WTC11 (cell line): ENCODE data around the gene FARSA. TPM values are rescaled to one million over a fixed set of nuclear protein-coding genes. Genes with fewer than 3 reads are reported as not detected.

Source experiments
- ATAC-seq: fragments of 200-7000 bp; cut with Tn5 transposase; 2 replicates; pipeline ENCODE4 v1.10.0; 2021; ENCODE audit warnings: mild to moderate bottlenecking, moderate library complexity
- CTCF ChIA-PET: fragments of 300-600 bp; sonication (Branson Sonifier 250); formaldehyde crosslinking; loops from one replicate; lab custom pipeline; 2021; ENCODE audit warnings: antibody characterized with exemption; lab: Charles Lee
- POLR2A ChIA-PET: fragments of 350-600 bp; sonication (Branson Sonifier 250); formaldehyde crosslinking; loops from one replicate; lab custom pipeline; 2021; ENCODE audit warnings: antibody characterized with exemption; lab: Charles Lee
- DNase-seq: peaks from one replicate; pipeline ENCODE4 v3.0.0; 2021; ENCODE audit warnings: low spot score
- H3K27ac Mint-ChIP-seq: 2 replicates; pipeline ENCODE4 v1.8.0; 2021; ENCODE audit warnings: mixed read lengths
- H3K27me3 Mint-ChIP-seq: 2 replicates; pipeline ENCODE4 v1.8.0; 2021; ENCODE audit warnings: low read depth, mild to moderate bottlenecking, moderate library complexity, mixed read lengths
- H3K36me3 Mint-ChIP-seq: 2 replicates; pipeline ENCODE4 v1.8.0; 2021; ENCODE audit warnings: mixed read lengths
- H3K4me1 Mint-ChIP-seq: 2 replicates; pipeline ENCODE4 v1.8.0; 2022; ENCODE audit warnings: mixed read lengths
- H3K4me3 Mint-ChIP-seq: 2 replicates; pipeline ENCODE4 v1.8.0; 2021; ENCODE audit warnings: mild to moderate bottlenecking, moderate library complexity, mixed read lengths
- H3K9me3 Mint-ChIP-seq: 2 replicates; pipeline ENCODE4 v1.8.0; 2021; ENCODE audit warnings: mixed read lengths
- ATF1 ChIP-seq: sonication (generic); formaldehyde crosslinking; IDR thresholded peaks from 2 replicates; pipeline ENCODE4 v1.8.1; 2023; ENCODE audit warnings: mild to moderate bottlenecking, moderate library complexity, missing genetic modification reagents
- CREM ChIP-seq: sonication (generic); formaldehyde crosslinking; IDR thresholded peaks from 2 replicates; pipeline ENCODE4 v1.8.1; 2022; ENCODE audit warnings: mild to moderate bottlenecking, missing genetic modification reagents, moderate library complexity
- FOXJ3 ChIP-seq: sonication (generic); formaldehyde crosslinking; IDR thresholded peaks from 2 replicates; pipeline ENCODE4 v1.9.0; 2021; ENCODE audit warnings: missing genetic modification reagents, mild to moderate bottlenecking, borderline replicate concordance
- FOXP1 ChIP-seq: sonication (generic); formaldehyde crosslinking; IDR thresholded peaks from 2 replicates; pipeline ENCODE4 v1.8.0; 2022; ENCODE audit warnings: missing genetic modification reagents, mild to moderate bottlenecking, moderate library complexity, borderline replicate concordance
- GRHL2 ChIP-seq: fragments of 250-450 bp; sonication (Bioruptor Pico); IDR thresholded peaks from 2 replicates; pipeline ENCODE4 v1.8.0; 2022; ENCODE audit warnings: mild to moderate bottlenecking, moderate library complexity; ENCODE audit not compliant: insufficient replicate concordance, severe bottlenecking
- IRF2 ChIP-seq: sonication (generic); formaldehyde crosslinking; IDR thresholded peaks from 2 replicates; pipeline ENCODE4 v1.8.0; 2022; ENCODE audit warnings: low read depth, missing genetic modification reagents, borderline replicate concordance
- KAT7 ChIP-seq: sonication (generic); formaldehyde crosslinking; IDR thresholded peaks from 2 replicates; pipeline ENCODE4 v1.8.1; 2023; ENCODE audit warnings: missing genetic modification reagents, mild to moderate bottlenecking, borderline replicate concordance
- MLX ChIP-seq: sonication (generic); formaldehyde crosslinking; IDR thresholded peaks from 2 replicates; pipeline ENCODE4 v1.8.1; 2023; ENCODE audit warnings: mild to moderate bottlenecking, missing genetic modification reagents, moderate library complexity
- OVOL2 ChIP-seq: fragments of 250-450 bp; sonication (Bioruptor Pico); IDR thresholded peaks from 2 replicates; pipeline ENCODE4 v1.9.0; 2021; ENCODE audit warnings: mild to moderate bottlenecking, borderline replicate concordance
- PRDM15 ChIP-seq: sonication (generic); formaldehyde crosslinking; IDR thresholded peaks from 2 replicates; pipeline ENCODE4 v1.8.0; 2022; ENCODE audit warnings: missing genetic modification reagents
- RELA ChIP-seq: sonication (generic); formaldehyde crosslinking; IDR thresholded peaks from 2 replicates; pipeline ENCODE4 v1.8.1; 2022; ENCODE audit warnings: missing genetic modification reagents, mild to moderate bottlenecking, borderline replicate concordance
- SMAD3 ChIP-seq: sonication (generic); formaldehyde crosslinking; IDR thresholded peaks from 2 replicates; pipeline ENCODE4 v1.8.0; 2022; ENCODE audit warnings: missing genetic modification reagents, mild to moderate bottlenecking, borderline replicate concordance
- SP1 ChIP-seq: sonication (generic); formaldehyde crosslinking; conservative IDR thresholded peaks from 2 replicates; pipeline ENCODE4 v1.8.1; 2022; ENCODE audit warnings: missing genetic modification reagents
- ZNF219 ChIP-seq: sonication (generic); formaldehyde crosslinking; IDR thresholded peaks from 2 replicates; pipeline ENCODE4 v1.8.0; 2023; ENCODE audit warnings: missing genetic modification reagents, mild to moderate bottlenecking, borderline replicate concordance
- ZNF232 ChIP-seq: sonication (generic); formaldehyde crosslinking; IDR thresholded peaks from 2 replicates; pipeline ENCODE4 v1.8.0; 2022; ENCODE audit warnings: mild to moderate bottlenecking, missing genetic modification reagents
- ZNF263 ChIP-seq: sonication (generic); formaldehyde crosslinking; IDR thresholded peaks from 2 replicates; pipeline ENCODE4 v1.8.1; 2022; ENCODE audit warnings: low read depth, mild to moderate bottlenecking, moderate library complexity, missing genetic modification reagents
- ZNF317 ChIP-seq: sonication (generic); formaldehyde crosslinking; IDR thresholded peaks from 2 replicates; pipeline ENCODE4 v1.8.1; 2023; ENCODE audit warnings: low read depth, mild to moderate bottlenecking, moderate library complexity, missing genetic modification reagents, borderline replicate concordance
- ZNF532 ChIP-seq: fragments of 250-450 bp; sonication (Bioruptor Pico); IDR thresholded peaks from 2 replicates; pipeline ENCODE4 v1.9.0; 2021; ENCODE audit warnings: mild to moderate bottlenecking, borderline replicate concordance
- total RNA-seq: library from RNA; stranded (reverse); gene quantifications from 3 replicates; pipeline ENCODE4 v1.2.3, GENCODE V29; 2021
- TF ChIP-seq, protein P1 (sequence below): sonication (generic); formaldehyde crosslinking; IDR thresholded peaks from 2 replicates; pipeline ENCODE4 v1.8.1; 2022; ENCODE audit warnings: low read depth, mild to moderate bottlenecking, moderate library complexity, missing genetic modification reagents, borderline replicate concordance

FARSA gene
- total RNA-seq, 1 experiment from 2014 or later: 108 TPM

DNA sequence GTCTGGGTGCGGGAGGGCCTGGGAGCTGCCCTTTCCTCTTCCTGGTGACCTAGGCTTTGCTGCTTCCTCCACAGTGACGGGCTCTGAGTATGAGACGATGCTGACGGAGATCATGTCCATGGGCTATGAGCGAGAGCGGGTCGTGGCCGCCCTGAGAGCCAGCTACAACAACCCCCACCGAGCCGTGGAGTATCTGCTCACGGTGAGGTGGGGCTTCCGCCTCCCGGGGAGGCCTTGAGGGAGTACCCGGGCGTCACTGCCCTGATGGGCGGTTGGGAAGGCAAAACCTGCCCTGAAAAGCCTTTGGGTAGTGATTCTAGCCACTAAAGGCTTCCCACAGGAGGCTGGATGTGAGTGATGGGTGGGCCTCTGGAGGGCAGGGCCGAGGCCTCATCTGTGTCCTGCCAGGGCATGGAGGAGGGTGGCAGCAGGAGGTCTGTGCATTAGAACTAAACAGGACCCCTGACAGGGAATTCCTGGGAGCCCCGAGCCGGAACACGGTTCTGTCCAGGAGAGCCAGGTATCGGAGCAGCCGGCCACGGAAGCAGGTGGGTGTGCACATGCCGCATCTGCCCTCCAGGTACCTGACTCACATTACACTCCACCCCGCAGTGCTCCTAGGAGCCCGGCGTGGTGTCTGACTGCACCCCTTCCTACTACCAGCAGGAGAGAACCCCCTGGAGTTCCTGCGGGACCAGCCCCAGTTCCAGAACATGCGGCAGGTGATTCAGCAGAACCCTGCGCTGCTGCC lies 15.3 kb upstream of the FARSA start:
- Mint-ChIP-seq H3K27me3 (no peaks in the 10 kb centered on the region), H3K4me1 (peaks cover 17% of the 10 kb centered on the region), H3K27ac (no peak overlapping the region), H3K9me3 (no peaks in the 10 kb centered on the region), H3K4me3 (peak overlapping the region; percentile 18; the same call in 1 of the 2 replicates), H3K36me3 (peaks cover 59% of the 10 kb centered on the region)
- TF ChIP-seq FOXP1 (CRISPR knock-in tag): no peak
- TF ChIP-seq ZNF317 (CRISPR knock-in tag): no peak
- no peak for TF ChIP-seq IRF2 (CRISPR knock-in tag)
- no peak for TF ChIP-seq ATF1
- no peak for TF ChIP-seq ZNF532
- no peak for TF ChIP-seq ZNF263
- TF ChIP-seq, protein P1, sequence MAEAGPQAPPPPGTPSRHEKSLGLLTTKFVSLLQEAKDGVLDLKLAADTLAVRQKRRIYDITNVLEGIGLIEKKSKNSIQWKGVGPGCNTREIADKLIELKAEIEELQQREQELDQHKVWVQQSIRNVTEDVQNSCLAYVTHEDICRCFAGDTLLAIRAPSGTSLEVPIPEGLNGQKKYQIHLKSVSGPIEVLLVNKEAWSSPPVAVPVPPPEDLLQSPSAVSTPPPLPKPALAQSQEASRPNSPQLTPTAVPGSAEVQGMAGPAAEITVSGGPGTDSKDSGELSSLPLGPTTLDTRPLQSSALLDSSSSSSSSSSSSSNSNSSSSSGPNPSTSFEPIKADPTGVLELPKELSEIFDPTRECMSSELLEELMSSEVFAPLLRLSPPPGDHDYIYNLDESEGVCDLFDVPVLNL (CRISPR knock-in tag): no peak
- TF ChIP-seq MLX: no peak
- no peak for ATAC-seq
- no peak for DNase-seq
- ChIA-PET POLR2A (interaction anchor here (0.6 kb wide), 1 partner anchor 333 kb away, joined by 4 read pairs; no protein-coding TSS in a partner anchor), CTCF (interaction anchor here (1.8 to 1.9 kb wide), 2 partner anchors 17 kb away, joined by 7 to 8 read pairs; no protein-coding TSS in a partner anchor)

DNA sequence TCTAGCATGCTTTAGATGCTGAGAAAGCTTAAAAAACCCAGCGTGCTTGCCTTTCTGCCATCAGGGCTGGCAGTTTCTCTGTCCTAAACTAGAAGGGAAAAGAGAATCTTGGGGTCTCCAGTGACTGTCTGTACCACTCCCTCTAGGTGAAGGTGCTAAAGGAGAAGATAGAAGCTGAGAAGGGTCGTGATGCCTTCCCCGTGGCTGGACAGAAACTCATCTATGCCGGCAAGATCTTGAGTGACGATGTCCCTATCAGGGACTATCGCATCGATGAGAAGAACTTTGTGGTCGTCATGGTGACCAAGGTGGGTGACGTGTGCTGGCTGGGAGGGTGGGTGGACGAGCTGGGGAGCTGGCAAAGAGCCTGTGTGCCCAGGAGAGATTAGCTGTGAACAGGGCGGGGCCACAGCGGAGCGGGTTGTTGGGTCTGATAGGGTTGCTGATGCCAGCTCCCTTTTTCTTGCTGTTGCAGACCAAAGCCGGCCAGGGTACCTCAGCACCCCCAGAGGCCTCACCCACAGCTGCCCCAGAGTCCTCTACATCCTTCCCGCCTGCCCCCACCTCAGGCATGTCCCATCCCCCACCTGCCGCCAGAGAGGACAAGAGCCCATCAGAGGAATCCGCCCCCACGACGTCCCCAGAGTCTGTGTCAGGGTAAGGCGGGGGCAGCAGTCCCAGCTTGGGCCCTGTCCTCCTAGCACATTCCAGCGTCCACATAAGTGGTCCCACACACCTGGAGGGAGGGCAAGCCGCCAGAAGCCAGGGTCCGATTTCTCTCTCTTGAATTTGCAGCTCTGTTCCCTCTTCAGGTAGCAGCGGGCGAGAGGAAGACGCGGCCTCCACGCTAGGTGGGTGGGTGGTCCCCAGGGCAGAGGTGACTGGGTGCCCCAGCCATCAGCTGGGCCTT lies 14.4 kb upstream of the FARSA start:
- no peak for DNase-seq
- POLR2A ChIA-PET: no interaction called here
- peak overlapping the region; percentile 68 for H3K27ac Mint-ChIP-seq
- TF ChIP-seq RELA (CRISPR knock-in tag) (no peak), SMAD3 (CRISPR knock-in tag) (no peak), ZNF232 (CRISPR knock-in tag) (no peak), OVOL2 (no peak), ZNF219 (CRISPR knock-in tag) (no peak), GRHL2 (no peak), KAT7 (CRISPR knock-in tag) (no peak), SP1 (no peak), PRDM15 (no peak), MLX (no peak), FOXJ3 (CRISPR knock-in tag) (no peak), CREM (CRISPR knock-in tag) (no peak)

More for the DNA sequence above, 14.4 kb upstream of the FARSA start:
- H3K27me3 Mint-ChIP-seq: no peaks in the 10 kb centered on the region; the same call in 1 of the 2 replicates
- peak overlapping the region; percentile 26 for H3K4me3 Mint-ChIP-seq
- no peaks in the 10 kb centered on the region for H3K9me3 Mint-ChIP-seq
- H3K36me3 Mint-ChIP-seq: peaks cover 67% of the 10 kb centered on the region
- H3K4me1 Mint-ChIP-seq: peaks cover 19% of the 10 kb centered on the region
- no peak for ATAC-seq
- CTCF ChIA-PET: interaction anchor here (1.9 to 2.0 kb wide), 2 partner anchors 17 to 30 kb away, joined by 7 to 8 read pairs; no protein-coding TSS in a partner anchor
